ENCODE data around the gene MARK1.
"Not testable (repeated sequence)": the region's sequence is repeated elsewhere in the genome, so short reads cannot be mapped to it uniquely, and the experiment has no call there.

The MARK1 gene

DNA sequence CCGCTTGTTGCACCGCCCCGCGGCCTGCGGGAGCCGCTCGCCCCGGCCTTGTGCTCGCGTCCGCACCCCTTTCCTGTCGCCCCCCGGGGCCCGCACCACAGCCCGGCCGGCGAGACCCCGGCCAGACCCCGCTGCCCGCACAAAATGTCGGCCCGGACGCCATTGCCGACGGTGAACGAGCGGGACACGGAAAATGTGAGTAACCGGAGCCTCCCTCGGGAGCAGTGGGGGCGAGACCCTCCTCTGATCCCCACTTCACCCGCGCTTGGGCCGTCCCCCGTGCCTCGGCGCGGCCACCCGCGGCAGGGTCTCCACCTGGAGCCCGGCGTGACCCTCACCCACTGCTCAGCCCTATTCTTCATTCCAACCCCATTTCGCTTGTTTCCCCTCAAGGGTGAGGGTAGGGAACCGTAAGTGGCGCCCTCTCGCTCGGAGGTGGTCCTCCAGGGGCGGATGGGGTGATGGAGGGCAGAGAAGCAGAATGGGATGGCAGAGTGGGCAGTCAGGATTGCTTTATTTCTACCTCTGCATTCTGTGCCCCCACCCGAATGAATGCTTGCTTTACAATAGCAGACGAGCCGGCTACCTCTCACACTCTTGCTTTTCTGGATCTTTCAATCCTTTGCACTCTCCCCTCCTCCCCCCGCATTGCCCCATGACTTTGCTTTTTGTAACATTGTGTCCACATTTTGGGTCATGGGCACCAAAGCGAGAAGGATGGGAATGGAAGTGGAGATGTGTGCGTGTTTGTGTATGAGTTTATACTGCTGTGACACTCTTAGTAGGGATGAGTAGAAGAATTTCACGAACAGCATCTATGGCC lies 954 bp downstream of the MARK1 start:
- DNase-seq (ENCODE audit: low spot score), result no peak

DNA sequence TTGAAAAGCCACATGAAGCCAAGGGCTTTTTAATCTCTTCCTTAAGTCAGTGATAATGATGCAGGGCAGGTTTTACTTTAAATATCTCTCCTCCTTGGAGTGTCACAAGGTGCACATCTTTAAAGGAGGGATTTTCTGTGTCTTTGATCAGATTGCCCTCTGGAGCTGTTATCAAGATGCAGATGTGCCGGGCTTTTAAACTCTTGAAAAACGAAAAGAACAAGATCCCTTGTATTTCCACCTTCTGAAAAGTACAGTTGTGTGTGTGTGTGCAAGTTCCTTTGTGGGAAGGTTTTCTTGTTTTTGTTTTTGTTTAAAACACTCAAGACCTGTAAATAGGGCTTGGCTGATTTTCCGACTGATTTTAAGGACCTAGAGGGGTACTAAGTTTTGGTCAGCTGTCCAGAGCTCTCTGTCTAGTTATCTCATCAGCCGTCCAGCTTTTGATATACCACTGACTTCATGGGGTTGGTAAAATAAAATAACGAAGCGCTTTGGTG lies 1.6 kb downstream of the MARK1 start:
- no peak for DNase-seq (ENCODE audit: low spot score)

DNA sequence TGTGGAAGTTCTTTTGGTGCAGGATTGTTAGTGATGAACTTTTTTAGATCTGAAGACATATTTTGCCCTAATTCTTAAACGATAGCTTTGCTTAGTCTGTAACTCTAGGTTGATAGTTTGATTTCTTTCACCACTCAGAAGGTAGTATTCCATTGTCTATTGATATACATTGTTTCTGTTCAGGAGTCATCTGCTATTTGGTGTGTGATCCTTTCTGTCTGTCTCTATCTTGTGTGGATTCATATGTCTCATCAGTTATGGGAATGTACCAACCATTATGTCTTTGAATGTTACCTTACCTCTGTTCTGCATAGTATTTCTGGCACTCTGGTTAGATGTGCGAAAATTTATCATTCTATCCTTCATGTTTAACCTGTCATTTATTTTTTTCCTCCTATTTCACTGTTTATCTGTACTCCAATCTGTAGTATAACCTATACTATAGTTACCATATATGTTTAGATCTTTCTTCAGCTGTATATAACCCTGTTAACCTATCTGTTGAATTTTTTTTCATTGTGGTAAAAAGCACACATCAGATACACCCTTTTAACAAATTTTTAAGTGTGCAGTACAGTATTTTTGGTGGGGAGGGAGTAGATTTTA lies 5.7 kb downstream of the MARK1 start:
- DNase-seq (ENCODE audit: low spot score), result no peak

DNA sequence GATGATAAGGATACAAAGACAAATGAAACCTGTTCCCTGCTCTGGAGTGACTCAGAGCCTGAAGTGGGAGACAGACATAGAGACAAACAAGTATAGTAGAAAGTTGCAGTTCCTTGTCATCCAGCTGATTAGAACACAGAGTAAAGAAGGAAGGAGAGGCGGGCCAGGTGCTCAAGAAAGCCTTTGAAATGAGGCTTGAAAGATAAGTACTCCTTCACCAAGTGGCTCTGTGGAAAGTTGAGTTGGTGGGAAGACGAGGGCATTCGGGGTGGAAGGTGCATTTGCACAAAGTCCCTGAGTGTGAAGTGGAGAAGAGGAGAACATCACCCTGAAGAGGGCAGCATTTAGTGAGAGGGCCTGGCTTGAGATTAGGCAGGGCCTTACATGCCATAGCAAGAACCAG lies 17.0 kb downstream of the MARK1 start:
- peak; percentile 13 for DNase-seq (ENCODE audit: low spot score)

DNA sequence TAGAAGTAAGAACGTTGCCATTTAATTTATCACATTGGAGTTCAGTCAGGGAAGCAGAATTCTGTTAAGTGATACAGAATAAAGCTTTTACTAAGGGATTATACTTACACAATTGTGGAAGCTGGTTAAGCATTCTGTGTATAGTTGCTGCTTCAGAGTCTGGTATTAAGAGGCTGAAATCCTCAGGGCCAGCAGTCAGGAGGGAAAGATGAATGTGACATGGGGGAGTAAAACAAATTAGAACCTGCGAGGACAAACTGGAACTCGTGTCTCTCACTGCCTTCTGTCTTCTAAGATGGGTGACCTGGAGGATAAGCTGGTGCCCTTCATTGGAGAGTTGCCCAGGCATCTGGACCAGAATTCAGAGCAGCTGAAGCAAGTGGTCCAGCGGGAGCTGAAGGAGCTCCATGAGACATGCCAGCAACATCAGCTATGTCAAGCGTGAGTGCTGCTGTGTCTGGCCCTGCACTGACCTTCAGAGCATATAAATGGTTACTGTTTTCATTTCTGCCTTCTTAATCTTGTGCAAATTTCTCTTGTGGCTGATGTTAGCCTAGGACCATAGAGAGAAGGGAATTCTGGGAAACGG lies 23.0 kb downstream of the MARK1 start:
- DNase-seq (ENCODE audit: low spot score), result no peak

DNA sequence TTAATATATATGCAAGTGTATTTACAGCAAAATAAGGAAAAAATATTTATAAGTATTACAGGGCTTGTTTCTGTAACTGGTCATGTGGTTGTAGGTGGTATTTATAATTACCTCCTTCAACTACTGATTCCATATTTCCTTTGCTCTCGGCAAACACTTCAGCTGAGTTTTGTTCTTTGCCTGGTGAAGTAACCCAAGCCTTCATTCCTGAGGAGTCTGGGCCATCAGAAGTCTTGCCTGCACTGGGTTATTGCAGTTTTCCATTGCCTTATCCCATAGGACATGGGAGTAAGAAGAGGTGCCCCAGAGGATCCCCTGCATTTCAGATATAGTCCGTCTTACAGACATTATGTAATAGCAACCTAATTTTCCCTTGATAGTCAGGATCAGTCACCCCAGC lies 23.8 kb downstream of the MARK1 start:
- no peak for DNase-seq (ENCODE audit: low spot score)

DNA sequence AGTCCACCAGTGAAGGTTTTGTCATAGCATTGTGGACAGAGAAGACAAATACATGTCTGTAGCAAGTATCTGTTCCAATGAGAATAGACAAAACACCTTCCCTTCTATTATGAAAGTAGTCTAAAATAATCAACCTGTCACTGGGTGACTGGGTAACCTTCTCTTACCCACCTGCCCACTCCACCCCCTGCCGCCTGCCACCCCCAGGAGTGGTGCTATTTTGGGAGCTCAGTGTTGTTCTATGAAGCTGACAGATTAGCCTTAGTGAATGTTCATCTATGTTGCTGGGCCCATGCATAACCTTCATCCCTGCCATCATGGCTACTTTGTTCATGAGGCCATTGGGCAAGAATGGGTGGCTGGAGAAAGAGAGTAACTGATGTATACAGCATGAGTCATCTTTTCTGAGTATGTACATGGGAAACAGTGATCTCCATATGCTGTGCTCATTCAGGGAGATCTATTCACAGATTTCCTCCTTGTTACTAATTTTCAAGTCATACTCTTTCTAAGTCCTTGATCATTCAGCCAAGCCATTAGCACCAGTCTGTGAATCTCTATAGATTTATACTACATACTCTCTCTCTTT lies 24.8 kb downstream of the MARK1 start:
- DNase-seq (ENCODE audit: low spot score), result no peak

DNA sequence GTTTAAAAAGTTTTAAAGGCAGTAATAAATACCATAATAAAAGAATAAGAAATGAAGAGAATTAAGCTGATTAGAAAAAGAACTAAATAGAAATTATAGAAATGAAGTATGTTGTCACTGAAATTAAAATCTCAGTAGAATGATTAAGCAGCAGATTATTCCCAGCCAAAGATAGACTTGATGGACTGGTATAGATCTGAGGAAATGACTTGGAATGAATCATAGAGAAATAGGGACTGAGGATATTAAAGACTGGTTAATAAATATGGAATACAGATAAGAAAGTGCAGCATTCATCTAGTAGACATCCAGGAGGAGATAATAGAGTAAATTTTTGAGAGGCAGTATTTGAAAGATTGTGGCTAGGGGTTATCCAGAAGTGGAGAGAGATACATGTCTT lies 28.7 kb downstream of the MARK1 start:
- no peak for DNase-seq (ENCODE audit: low spot score)

DNA sequence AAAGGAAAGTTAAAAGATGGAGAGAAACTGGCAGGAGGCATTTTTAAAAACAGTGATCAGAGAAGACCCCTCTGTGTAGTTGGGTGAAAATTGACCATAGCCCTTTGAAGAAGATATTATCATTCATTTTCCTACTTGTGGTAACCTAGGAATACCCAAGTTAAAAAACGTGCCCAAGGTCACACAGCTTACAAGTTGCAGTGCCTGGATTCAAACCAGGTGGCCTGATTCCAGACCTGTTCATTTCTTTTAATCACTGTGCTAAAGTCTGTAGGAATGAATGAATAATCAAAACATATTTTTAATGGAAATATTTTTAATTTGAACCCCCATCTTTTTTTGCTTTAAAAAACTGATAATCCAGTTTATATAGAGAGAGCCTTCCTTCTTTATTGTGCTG lies 35.6 kb downstream of the MARK1 start:
- DNase-seq (ENCODE audit: low spot score), result no peak

DNA sequence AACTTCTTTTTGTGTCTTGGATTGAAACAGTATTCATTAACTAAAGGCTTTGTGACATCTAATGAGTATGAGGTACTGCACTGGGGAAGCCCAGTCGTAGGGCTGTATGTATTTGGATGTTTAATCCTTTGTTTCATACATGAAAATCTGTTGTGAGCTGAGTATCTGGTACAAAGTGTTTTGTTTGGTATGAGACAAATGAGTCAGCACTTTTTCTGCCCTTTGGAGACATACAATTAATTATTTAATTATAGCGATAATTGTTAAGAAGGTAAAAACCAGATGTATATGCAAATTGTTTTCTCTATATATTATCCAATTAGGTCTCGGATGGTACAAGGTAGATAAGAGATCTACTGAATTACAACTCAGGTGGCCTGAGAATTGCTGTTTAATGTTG lies 36.3 kb downstream of the MARK1 start:
- no peak for DNase-seq (ENCODE audit: low spot score)

DNA sequence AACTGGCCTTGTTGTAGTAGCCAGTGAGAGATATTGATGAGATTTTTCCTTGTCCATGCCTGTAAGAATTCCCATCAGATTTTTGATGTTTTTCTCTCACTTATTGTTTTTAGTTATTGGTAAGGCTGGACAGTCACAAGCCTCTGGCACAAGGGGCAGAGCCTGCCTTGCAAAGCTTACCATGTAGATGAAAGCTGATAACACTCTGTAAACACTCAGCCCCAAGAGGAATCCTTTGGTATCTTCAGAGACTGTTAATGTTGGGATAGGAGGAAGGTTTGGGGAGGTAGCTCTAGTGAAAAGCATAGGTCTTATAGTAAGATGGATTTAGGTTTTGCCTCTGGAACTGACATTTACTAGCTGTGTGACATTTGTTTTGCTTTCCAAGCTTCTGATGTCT lies 37.7 kb downstream of the MARK1 start:
- no peak for DNase-seq (ENCODE audit: low spot score)

DNA sequence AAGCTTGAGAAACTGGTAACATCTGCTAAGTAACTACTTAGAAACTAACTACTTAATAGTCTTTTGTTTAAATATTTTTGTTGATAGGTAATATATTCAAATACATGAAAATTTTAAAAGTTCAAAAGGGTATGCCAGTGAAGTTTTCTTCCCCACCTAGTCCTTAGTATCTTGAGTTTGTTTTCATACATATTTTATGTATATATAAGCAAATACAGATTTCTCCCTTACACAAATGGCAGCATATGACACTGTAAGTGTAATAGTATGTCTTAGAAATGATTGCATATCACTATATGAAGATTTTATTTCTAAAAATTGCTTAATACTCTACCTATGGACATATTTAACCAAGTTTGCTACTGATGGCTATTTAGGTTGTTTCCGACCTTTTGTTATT lies 38.9 kb downstream of the MARK1 start:
- DNase-seq (ENCODE audit: low spot score), result no peak

DNA sequence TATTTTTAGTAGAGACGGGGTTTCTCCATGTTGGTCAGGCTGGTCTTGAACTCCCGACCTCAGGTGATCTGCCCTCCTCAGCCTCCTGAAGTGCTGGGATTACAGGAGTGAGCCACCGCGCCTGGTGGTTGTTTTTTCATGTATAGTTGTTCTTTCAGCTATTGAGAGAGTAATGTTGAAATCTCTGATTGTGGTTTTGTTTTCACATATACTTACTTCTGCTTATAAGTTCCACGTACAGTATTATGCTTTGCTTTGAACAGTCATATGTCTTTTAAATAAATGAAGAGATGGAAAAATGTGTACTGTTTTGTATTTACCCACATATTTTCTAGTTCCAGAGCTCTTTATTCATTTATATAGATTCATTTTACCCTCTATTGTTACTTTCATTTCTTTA lies 44.5 kb downstream of the MARK1 start:
- no peak for DNase-seq (ENCODE audit: low spot score)

DNA sequence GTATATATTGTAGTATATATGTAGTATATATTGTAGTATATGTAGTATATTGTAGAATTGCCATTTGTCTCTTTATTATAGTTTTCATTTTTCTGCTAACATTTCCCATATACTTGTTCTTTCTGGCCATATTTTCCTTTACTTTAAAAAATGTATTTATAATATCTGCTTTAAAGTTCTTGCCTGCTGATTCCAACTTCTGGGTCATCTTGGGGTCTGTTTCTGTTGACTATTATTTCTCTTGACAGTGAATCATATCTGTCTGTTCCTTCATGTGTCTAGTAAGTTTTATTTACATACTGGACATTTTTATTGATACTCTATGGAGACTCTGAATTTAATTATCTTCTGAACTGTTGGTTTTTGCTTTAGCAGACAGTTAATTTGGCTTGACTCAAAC lies 45.9 kb downstream of the MARK1 start:
- DNase-seq (ENCODE audit: low spot score), result no peak

DNA sequence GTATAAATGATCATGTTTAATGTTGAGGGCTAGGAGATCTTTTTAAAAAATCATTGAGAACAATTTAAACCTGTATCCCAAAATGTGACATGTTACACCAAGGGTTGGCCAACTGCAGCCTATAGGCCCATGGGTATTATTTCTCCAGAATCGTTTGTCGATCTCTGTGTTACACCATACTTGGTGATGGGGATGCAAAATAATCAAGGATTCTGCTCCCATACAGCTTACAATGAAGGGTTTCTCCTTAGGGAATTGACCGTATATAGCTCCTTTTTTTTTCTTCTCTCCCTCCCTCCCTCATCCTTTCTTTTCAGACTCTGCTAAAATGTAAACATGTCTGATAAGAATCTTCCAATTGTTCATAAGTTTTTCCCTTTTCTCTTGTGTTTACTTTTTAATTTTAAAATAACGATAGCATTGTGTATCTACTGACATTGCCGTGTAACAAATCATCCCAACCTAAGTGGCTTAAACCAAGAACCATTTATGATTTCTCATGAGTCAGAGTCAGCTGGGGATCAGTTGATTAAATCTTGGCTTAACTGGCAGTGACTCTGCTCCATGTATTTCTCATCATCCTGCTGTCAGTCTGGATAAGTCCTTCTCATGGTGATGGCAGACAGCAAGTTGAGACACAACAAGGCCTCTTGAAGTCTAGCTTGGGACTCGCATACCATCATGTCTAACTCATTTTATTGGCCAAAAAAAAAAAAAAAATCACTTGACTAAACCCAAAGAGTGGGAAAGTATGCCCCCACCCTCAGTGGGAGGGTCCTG lies 48.0 kb downstream of the MARK1 start:
- DNase-seq (ENCODE audit: low spot score), result no peak

DNA sequence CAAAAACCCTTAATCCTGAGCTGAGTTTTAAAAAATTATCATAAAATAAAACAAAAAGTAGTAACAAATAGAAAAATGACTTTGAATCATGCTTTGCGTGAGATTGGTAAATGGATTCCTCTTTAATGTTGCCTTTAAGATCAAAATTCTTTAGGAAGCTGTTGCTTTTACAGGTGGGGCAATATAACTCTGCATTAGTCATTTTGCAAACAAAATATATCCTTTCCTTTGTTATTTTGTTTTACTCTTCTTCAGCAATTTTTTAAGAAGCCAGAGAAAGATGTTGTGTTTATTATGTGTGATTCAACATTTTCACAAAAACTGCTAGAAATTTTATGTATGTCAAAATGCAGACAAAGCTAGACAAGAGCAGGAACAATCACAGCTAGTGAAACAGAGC lies 50.0 kb downstream of the MARK1 start:
- DNase-seq (ENCODE audit: low spot score), result no peak

DNA sequence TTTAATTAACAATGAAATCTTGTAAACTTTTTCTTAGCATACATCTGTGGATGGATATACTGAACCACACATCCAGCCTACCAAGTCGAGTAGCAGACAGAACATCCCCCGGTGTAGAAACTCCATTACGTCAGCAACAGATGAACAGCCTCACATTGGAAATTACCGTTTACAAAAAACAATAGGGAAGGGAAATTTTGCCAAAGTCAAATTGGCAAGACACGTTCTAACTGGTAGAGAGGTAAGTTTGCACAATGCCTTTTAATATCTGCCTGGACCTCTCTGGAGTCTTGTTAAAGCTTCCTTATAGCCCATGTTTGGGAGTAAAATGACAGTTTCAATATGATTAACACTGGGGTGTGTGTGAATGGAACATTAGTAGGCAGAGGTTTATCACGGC lies 51.4 kb downstream of the MARK1 start:
- DNase-seq (ENCODE audit: low spot score), result no peak

DNA sequence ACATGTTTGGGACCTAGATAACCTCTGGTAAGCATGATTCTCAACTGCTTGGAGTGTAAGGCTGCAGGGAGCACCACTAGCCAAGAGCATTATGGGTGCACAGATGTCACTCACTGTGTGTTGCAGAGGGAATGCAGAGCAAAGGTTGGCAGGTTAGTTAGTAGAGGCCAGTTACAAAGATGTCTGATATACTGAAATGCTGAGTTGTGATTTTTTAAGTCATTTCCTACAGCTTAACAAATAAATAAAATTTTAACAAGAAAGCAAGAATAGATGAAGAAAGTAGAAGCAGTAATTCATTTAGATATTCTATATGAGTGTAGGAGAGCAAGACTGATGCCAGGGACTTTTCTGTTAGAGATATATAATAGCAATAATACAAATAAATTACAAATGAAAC lies 64.8 kb downstream of the MARK1 start:
- no peak for DNase-seq (ENCODE audit: low spot score)

DNA sequence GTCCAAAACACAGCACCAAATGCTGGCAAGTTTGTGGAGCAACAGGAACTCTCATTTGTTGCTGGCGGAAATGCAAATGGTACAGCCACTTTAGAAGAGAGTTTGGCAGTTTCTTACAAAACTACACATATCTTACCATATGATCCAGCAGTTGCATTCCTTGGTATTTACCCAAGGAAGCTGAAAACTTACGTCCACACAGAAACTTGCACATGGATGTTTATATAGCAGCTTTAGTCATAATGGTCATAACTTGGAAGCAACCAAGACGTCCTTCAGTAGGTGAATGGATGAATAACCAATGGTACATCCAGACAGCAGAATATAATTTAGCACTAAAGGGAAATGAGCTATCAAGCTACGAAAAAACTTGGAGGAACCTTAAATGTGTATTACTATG lies 66.4 kb downstream of the MARK1 start:
- no peak for DNase-seq (ENCODE audit: low spot score)

DNA sequence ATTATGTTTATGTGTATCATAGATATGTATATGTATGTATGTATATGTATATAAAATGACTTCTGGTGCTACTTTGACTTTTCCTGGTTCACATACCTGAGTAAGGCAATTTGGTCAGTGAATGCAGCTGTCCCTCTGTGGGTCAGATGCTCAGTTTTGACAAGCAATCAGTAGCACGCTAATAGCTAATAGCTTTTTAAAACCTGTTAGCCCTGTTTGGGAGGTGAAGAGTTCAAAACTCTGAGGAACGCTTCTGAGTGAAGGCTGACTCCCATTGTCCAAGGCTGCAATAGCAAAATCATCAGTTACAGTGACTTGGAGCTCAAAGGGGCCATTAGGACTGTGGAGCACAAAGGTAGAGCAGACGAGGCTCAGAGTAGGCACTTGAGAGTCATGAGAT lies 67.2 kb downstream of the MARK1 start:
- DNase-seq (ENCODE audit: low spot score), result no peak

DNA sequence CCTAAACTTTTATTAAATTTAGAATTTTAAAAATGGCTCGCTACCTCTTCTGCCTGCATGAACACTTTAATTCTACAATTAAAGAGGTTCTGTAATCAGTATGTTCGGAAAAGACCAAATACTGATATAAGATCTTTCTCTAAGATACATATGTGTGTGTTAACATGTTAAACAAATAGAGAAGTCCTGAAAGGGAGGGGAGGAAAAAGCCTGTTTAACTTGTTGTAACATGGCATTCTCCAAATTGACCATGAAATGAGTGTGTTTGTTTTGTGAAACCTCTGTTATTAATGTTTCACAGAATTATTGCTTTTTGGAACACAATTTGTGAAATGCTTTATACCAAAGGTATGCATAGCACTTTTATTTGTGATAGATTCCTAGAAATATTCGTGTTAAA lies 77.0 kb downstream of the MARK1 start:
- no peak for DNase-seq (ENCODE audit: low spot score)

DNA sequence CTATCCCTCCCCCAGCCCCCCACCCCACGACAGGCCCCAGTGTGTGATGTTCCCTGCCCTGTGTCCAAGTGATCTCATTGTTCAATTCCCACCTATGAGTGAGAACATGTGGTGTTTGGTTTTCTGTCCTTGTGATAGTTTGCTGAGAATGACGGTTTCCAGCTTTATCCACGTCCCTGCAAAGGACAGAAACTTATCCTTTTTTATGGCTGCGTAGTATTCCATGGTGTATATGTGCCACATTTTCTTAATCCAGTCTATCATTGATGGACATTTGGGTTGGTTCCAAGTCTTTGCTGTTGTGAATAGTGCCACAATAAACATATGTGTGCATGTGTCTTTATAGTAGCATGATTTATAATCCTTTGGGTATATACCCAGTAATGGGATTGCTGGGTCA lies 77.7 kb downstream of the MARK1 start:
- not testable (repeated sequence) for DNase-seq (ENCODE audit: low spot score)
